Endodermal cell (in vitro differentiated cells): Measurements from ENCODE around the gene ODF2. TPM values are rescaled to one million over a fixed set of nuclear protein-coding genes. Genes with fewer than 3 reads are reported as not detected.

Experiments
- DNase-seq: peaks from one replicate; pipeline ENCODE4 v3.0.0-alpha.2; 2017
- H3K27ac ChIP-seq: 2 replicates; pipeline ENCODE4 v1.5.1; 2013; ENCODE audit warnings: mild to moderate bottlenecking, low read depth, low read length, moderate library complexity
- H3K27me3 ChIP-seq: 2 replicates; pipeline ENCODE4 v1.6.1; 2013; ENCODE audit warnings: mild to moderate bottlenecking, low read length, moderate library complexity; ENCODE audit not compliant: insufficient read depth, control insufficient read depth, poor library complexity, severe bottlenecking
- H3K36me3 ChIP-seq: 2 replicates; pipeline ENCODE4 v1.7.0; 2013; ENCODE audit warnings: mild to moderate bottlenecking, low read length, moderate library complexity; ENCODE audit not compliant: control insufficient read depth, insufficient read depth
- H3K4me1 ChIP-seq: one replicate; pipeline ENCODE4 v1.7.0; 2013; ENCODE audit warnings: low read length; ENCODE audit not compliant: control insufficient read depth, insufficient read depth
- H3K4me3 ChIP-seq: 2 replicates; pipeline ENCODE4 v1.5.1; 2013; ENCODE audit warnings: mild to moderate bottlenecking, low read length, moderate library complexity
- H3K9ac ChIP-seq: 2 replicates; pipeline ENCODE4 v1.6.1; 2013; ENCODE audit warnings: mild to moderate bottlenecking, low read length, moderate library complexity; ENCODE audit not compliant: poor library complexity, severe bottlenecking; ENCODE audit errors: extremely low read depth
- H3K9me3 ChIP-seq: 2 replicates; pipeline ENCODE4 v1.6.1; 2013; ENCODE audit warnings: mild to moderate bottlenecking, low read length, moderate library complexity; ENCODE audit not compliant: control insufficient read depth
- H3K27ac Mint-ChIP-seq: 2 replicates; pipeline ENCODE4 v1.8.0; 2020; ENCODE audit warnings: mixed read lengths
- H3K27me3 Mint-ChIP-seq: 2 replicates; pipeline ENCODE4 v1.8.0; 2021; ENCODE audit warnings: mild to moderate bottlenecking, mixed read lengths; ENCODE audit not compliant: insufficient read depth
- H3K36me3 Mint-ChIP-seq: 2 replicates; pipeline ENCODE4 v1.8.0; 2020; ENCODE audit warnings: low read depth, mixed read lengths
- H3K4me1 Mint-ChIP-seq: 2 replicates; pipeline ENCODE4 v1.8.0; 2020; ENCODE audit warnings: mixed read lengths
- H3K4me3 Mint-ChIP-seq: 2 replicates; pipeline ENCODE4 v1.8.0; 2020; ENCODE audit warnings: mild to moderate bottlenecking, moderate library complexity, mixed read lengths
- H3K9me3 Mint-ChIP-seq: 2 replicates; pipeline ENCODE4 v1.8.0; 2020; ENCODE audit warnings: mild to moderate bottlenecking, mixed read lengths
- CTCF ChIP-seq: fragments of 200-600 bp; sonication (generic); conservative IDR thresholded peaks from 2 replicates; pipeline ENCODE4 v1.5.0; 2021; ENCODE audit warnings: antibody characterized with exemption, mild to moderate bottlenecking
- WGBS, 2 experiments: methylation state at CpG; one replicate each; pipeline versions ENCODE4 v1.1.5 to v1.1.7; 2013; ENCODE audit warnings: missing lambda C conversion rate in 2 of 2, mixed read lengths in 1 of 2; ENCODE audit not compliant: insufficient coverage in 1 of 2, insufficient read length in 1 of 2; 5-methylcytosine and 5-hydroxymethylcytosine counted together
- total RNA-seq, 2 donors: library from RNA; stranded (reverse); fragmentation: NEBNext Ultra II Directional in 1 of 2; extraction: Animal tissue kit (Norgen Biotek cat#: 25700) in 1 of 2; gene quantifications; 2 replicates in 1 of 2; 3 replicates in 1 of 2; pipeline ENCODE4 v1.2.1, GENCODE V29; 2021

ODF2 gene
- total RNA-seq, 2 donors from 2014 or later = 34.5 to 48.7 TPM

- no peaks in the 10 kb centered on the region for H3K4me1 Mint-ChIP-seq
- 96% methylated on average over 5 of the region's 5 CpGs; no CpG with 5 or more reads in 1 of the 2 experiments for WGBS, 2 experiments
- H3K9ac ChIP-seq = no peak overlapping the region
Observed at GRCh38 chr9:128473104-128473503, 17.3 kb downstream of the ODF2 start.

DNA sequence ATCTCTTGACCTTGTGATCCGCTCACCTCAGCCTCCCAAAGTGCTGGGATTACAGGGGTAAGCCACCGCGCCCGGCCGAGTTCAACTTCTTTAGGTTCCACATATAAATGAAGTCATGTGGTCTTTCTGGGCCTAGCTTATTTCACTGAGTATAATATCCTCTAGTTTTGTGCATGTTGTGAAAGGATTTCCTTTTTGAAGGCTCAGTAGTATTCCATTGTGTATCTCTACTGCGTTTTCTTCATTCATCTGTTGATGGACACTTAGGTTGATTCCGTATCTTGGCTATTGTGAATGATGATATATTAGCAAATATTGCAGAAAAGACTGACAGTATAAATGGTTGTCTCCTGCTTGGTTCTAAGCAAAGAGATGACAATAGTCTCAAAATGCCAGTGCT is 20.1 kb downstream of the ODF2 start:
- no peaks in the 10 kb centered on the region for H3K4me1 ChIP-seq
- no peak overlapping the region for H3K27ac ChIP-seq
- H3K9ac ChIP-seq = no peak overlapping the region
- H3K9me3 ChIP-seq = no peaks in the 10 kb centered on the region
- peaks cover 5% of the 10 kb centered on the region for H3K4me1 Mint-ChIP-seq
- H3K4me3 Mint-ChIP-seq = no peak overlapping the region
- H3K9me3 Mint-ChIP-seq = no peaks in the 10 kb centered on the region
- no peak for DNase-seq
- no peaks in the 10 kb centered on the region for H3K27me3 Mint-ChIP-seq
- H3K36me3 Mint-ChIP-seq = peaks cover 47% of the 10 kb centered on the region
- H3K36me3 ChIP-seq = peaks cover 36% of the 10 kb centered on the region
- no peak overlapping the region for H3K4me3 ChIP-seq
- no peaks in the 10 kb centered on the region for H3K27me3 ChIP-seq
- no peak for TF ChIP-seq CTCF
- 87 to 97% methylated on average over 3 to 7 of the region's 7 CpGs for WGBS, 2 experiments
- no peak overlapping the region for H3K27ac Mint-ChIP-seq

More at GRCh38 chr9:128473104-128473503, 17.3 kb downstream of the ODF2 start:
- no peak overlapping the region for H3K4me3 Mint-ChIP-seq
- Histone ChIP-seq H3K27me3 (no peaks in the 10 kb centered on the region), H3K36me3 (peaks cover 32% of the 10 kb centered on the region), H3K4me3 (no peak overlapping the region), H3K27ac (no peak overlapping the region), H3K4me1 (no peaks in the 10 kb centered on the region), H3K9me3 (no peaks in the 10 kb centered on the region)
- H3K9me3 Mint-ChIP-seq = no peaks in the 10 kb centered on the region
- H3K36me3 Mint-ChIP-seq = peaks cover 46% of the 10 kb centered on the region
- DNase-seq = no peak
- no peaks in the 10 kb centered on the region for H3K27me3 Mint-ChIP-seq
- no peak for TF ChIP-seq CTCF
- H3K27ac Mint-ChIP-seq = no peak overlapping the region

- 88 to 100% methylated on average over 1 of the region's 1 CpG for WGBS, 2 experiments
- H3K27ac ChIP-seq = no peak overlapping the region
- peaks cover 51% of the 10 kb centered on the region for H3K36me3 ChIP-seq
- H3K27me3 ChIP-seq = no peaks in the 10 kb centered on the region
- Mint-ChIP-seq H3K27ac (no peak overlapping the region), H3K27me3 (no peaks in the 10 kb centered on the region), H3K4me1 (peaks cover 5% of the 10 kb centered on the region), H3K9me3 (no peaks in the 10 kb centered on the region), H3K4me3 (no peak overlapping the region), H3K36me3 (peaks cover 58% of the 10 kb centered on the region)
- H3K4me3 ChIP-seq = no peak overlapping the region
- TF ChIP-seq CTCF = no peak
- no peaks in the 10 kb centered on the region for H3K9me3 ChIP-seq
- H3K9ac ChIP-seq = no peak overlapping the region
- no peaks in the 10 kb centered on the region for H3K4me1 ChIP-seq
- peak; percentile 61 for DNase-seq
Observed at GRCh38 chr9:128479262-128479661, 23.5 kb downstream of the ODF2 start.
